MM.1S (cell line): ENCODE data around the gene C9.
"Not testable (repeated sequence)": the region's sequence is repeated elsewhere in the genome, so short reads cannot be mapped to it uniquely, and the experiment has no call there.

Source experiments
- DNase-seq: peaks from one replicate; pipeline ENCODE4 v3.0.0-alpha.2; 2015
- H2AFZ ChIP-seq: fragments of 300-600 bp; sonication (generic); 2 replicates; pipeline ENCODE4 v1.6.0; 2016; ENCODE audit warnings: antibody characterized with exemption, low read length
- H3F3A ChIP-seq: fragments of 300-600 bp; sonication (generic); 2 replicates; pipeline ENCODE4 v1.6.1; 2016; ENCODE audit warnings: mild to moderate bottlenecking, antibody characterized with exemption, low read length, moderate library complexity, mixed read lengths; ENCODE audit not compliant: insufficient read depth
- H3K27ac ChIP-seq: fragments of 300-600 bp; sonication (generic); 2 replicates; pipeline ENCODE4 v1.5.1; 2016; ENCODE audit warnings: mild to moderate bottlenecking, low read length
- H3K27me3 ChIP-seq: fragments of 300-600 bp; sonication (generic); replicated peaks from 2 replicates; pipeline ENCODE4 v1.6.0; 2016; ENCODE audit warnings: low read length; ENCODE audit not compliant: insufficient read depth
- H3K36me3 ChIP-seq: fragments of 300-600 bp; sonication (generic); replicated peaks from 2 replicates; pipeline ENCODE4 v1.6.1; 2016; ENCODE audit warnings: mild to moderate bottlenecking, low read length, mixed read lengths; ENCODE audit not compliant: insufficient read depth
- H3K4me1 ChIP-seq: fragments of 300-600 bp; sonication (generic); 2 replicates; pipeline ENCODE4 v1.6.1; 2016; ENCODE audit warnings: low read length, mixed read lengths
- H3K4me2 ChIP-seq: fragments of 300-600 bp; sonication (generic); 2 replicates; pipeline ENCODE4 v1.6.0; 2016; ENCODE audit warnings: low read depth, low read length
- H3K4me3 ChIP-seq: fragments of 300-600 bp; sonication (generic); 2 replicates; pipeline ENCODE4 v1.5.1; 2016; ENCODE audit warnings: low read length, mixed read lengths
- H3K79me2 ChIP-seq: fragments of 300-600 bp; sonication (generic); 2 replicates; pipeline ENCODE4 v1.6.1; 2016; ENCODE audit warnings: mixed run types, low read length, mixed read lengths
- H3K9ac ChIP-seq: fragments of 300-600 bp; sonication (generic); 2 replicates; pipeline ENCODE4 v1.6.1; 2016; ENCODE audit warnings: low read length, mixed read lengths
- H3K9me2 ChIP-seq: fragments of 300-600 bp; sonication (generic); replicated peaks from 2 replicates; pipeline ENCODE4 v1.6.1; 2016; ENCODE audit warnings: mild to moderate bottlenecking, low read length, mixed read lengths; ENCODE audit not compliant: insufficient read depth
- H3K9me3 ChIP-seq: fragments of 300-600 bp; sonication (generic); replicated peaks from 2 replicates; pipeline ENCODE4 v1.6.1; 2016; ENCODE audit warnings: mild to moderate bottlenecking, low read length, mixed read lengths; ENCODE audit not compliant: insufficient read depth
- H4K20me1 ChIP-seq: fragments of 300-600 bp; sonication (generic); 2 replicates; pipeline ENCODE4 v1.6.1; 2016; ENCODE audit warnings: mild to moderate bottlenecking, low read length, moderate library complexity, mixed read lengths; ENCODE audit not compliant: insufficient read depth
- EZH2 ChIP-seq: fragments of 300-600 bp; sonication (generic); optimal IDR thresholded peaks from 2 replicates; pipeline ENCODE3; 2017; ENCODE audit warnings: low read depth, mild to moderate bottlenecking, antibody characterized with exemption, low read length, mixed read lengths
- EZH2phosphoT487 ChIP-seq: fragments of 300-600 bp; sonication (generic); IDR thresholded peaks from 2 replicates; pipeline ENCODE4 v1.6.1; 2018; ENCODE audit warnings: antibody characterized with exemption, low read length
- TF ChIP-seq, protein P1 (sequence below): fragments of 300-600 bp; sonication (generic); IDR thresholded peaks from 2 replicates; pipeline ENCODE4 v1.5.1; 2016; ENCODE audit warnings: antibody characterized with exemption, low read length, mixed read lengths

Gene C9

DNA sequence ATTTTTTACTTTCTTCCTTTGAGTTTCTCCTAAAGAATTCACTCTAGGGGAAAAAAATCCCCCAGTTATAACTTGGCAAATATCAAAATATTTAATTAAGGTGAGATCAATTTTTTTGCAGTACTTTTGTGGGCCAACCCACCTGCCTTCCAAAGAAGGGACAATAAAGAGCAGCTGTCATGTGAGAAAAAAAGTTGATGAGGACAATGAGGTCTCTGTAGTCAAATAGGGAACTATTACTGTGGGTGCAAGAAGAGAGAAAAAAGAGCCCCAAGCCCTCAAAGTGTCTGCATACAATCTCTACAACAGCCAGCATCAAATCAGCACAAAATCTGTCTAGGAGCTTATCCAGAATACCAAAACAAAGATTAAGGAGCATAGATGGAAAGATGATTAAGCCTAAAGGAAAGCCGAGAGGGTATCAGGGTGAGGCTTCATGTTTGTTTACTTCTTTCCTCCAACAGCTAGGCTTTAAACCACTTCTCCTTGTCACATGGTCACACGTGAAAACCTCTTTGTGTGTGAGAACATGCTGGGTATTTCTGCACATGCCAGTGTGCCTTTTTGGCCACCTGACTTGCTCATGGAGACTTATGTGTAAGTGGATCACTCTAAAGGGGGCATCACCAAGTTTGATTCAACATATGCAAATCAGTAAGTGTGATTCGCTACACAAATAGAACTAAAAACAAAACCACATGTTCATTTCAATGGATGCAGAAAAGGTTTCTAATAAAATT, 125.8 kb downstream of the C9 start:
- no peaks in the 10 kb centered on the region for H3K27me3 ChIP-seq
- TF ChIP-seq EZH2phosphoT487 (no peak), EZH2 (no peak)
- TF ChIP-seq, protein P1, sequence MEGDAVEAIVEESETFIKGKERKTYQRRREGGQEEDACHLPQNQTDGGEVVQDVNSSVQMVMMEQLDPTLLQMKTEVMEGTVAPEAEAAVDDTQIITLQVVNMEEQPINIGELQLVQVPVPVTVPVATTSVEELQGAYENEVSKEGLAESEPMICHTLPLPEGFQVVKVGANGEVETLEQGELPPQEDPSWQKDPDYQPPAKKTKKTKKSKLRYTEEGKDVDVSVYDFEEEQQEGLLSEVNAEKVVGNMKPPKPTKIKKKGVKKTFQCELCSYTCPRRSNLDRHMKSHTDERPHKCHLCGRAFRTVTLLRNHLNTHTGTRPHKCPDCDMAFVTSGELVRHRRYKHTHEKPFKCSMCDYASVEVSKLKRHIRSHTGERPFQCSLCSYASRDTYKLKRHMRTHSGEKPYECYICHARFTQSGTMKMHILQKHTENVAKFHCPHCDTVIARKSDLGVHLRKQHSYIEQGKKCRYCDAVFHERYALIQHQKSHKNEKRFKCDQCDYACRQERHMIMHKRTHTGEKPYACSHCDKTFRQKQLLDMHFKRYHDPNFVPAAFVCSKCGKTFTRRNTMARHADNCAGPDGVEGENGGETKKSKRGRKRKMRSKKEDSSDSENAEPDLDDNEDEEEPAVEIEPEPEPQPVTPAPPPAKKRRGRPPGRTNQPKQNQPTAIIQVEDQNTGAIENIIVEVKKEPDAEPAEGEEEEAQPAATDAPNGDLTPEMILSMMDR = no peak
- no peaks in the 10 kb centered on the region for H4K20me1 ChIP-seq
- no peak overlapping the region for H3K27ac ChIP-seq
- no peaks in the 10 kb centered on the region for H3K4me1 ChIP-seq
- no peak overlapping the region for H3K4me3 ChIP-seq
- H3K9ac ChIP-seq = no peak overlapping the region
- no peak for DNase-seq
- H3K79me2 ChIP-seq = no peaks in the 10 kb centered on the region
- no peaks in the 10 kb centered on the region for H3K9me3 ChIP-seq
- no peaks in the 10 kb centered on the region for H3K9me2 ChIP-seq
- H3K4me2 ChIP-seq = no peak overlapping the region
- H3K36me3 ChIP-seq = no peaks in the 10 kb centered on the region
- no peak overlapping the region for H2AFZ ChIP-seq
- no peaks in the 10 kb centered on the region for H3F3A ChIP-seq

DNA sequence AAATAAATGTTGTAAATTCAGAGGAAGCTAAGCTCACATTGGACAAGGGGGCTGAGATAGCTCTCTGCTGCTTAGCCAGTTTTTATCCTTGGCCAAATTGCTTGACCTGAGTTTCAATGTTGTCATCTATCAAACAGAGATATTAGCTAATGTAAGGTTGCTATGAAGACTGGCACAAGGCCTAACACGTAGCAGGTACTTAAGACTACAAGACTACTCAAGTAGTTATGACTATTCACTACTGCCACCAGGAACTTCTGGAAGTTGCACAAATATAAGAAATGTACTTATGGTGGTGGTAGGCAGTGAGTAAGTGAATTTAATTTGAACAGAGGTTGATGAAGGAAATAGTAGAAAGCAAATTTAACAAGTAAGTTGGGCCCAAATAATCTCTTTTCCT, 127.6 kb downstream of the C9 start:
- Histone ChIP-seq H3F3A (peaks cover 6% of the 10 kb centered on the region), H3K27ac (no peak overlapping the region), H3K4me2 (no peak overlapping the region), H3K27me3 (no peaks in the 10 kb centered on the region), H3K9ac (no peak overlapping the region), H3K36me3 (no peaks in the 10 kb centered on the region), H4K20me1 (no peaks in the 10 kb centered on the region), H3K4me1 (peaks cover 5% of the 10 kb centered on the region), H3K9me2 (no peaks in the 10 kb centered on the region), H3K9me3 (no peaks in the 10 kb centered on the region), H3K79me2 (no peaks in the 10 kb centered on the region), H2AFZ (no peak overlapping the region), H3K4me3 (no peak overlapping the region)
- DNase-seq = no peak
- TF ChIP-seq, protein P1 = no peak
- TF ChIP-seq EZH2phosphoT487 (no peak), EZH2 (no peak)

DNA sequence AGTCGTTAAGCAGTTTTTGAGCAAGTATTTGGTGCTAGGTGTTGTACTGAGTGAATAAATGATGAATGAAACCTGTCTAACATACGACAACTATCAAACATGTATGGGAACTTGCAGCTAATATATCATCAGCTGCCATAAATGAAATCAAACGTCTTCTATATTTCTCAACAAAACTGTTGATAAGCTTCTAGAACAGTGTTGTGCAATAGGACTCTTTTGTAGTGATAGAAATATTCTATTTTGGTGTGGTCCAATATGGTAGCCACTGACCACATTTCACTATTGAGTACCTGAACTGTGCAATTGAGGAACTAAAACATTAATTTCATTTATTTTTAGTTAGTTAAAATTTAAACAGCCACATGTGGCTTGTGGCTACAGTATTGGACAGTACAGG, 128.6 kb downstream of the C9 start:
- H3K79me2 ChIP-seq = no peaks in the 10 kb centered on the region
- no peak overlapping the region for H2AFZ ChIP-seq
- peaks cover 16% of the 10 kb centered on the region for H3K4me1 ChIP-seq
- H3K9me2 ChIP-seq = no peaks in the 10 kb centered on the region
- no peaks in the 10 kb centered on the region for H3K36me3 ChIP-seq
- TF ChIP-seq EZH2phosphoT487 (no peak), EZH2 (no peak)
- TF ChIP-seq, protein P1 = no peak
- H3K9me3 ChIP-seq = no peaks in the 10 kb centered on the region
- H4K20me1 ChIP-seq = no peaks in the 10 kb centered on the region
- no peak overlapping the region for H3K4me2 ChIP-seq
- no peak overlapping the region for H3K9ac ChIP-seq
- H3K27ac ChIP-seq = no peak overlapping the region
- H3K4me3 ChIP-seq = no peak overlapping the region
- no peak for DNase-seq
- H3F3A ChIP-seq = peaks cover 11% of the 10 kb centered on the region
- no peaks in the 10 kb centered on the region for H3K27me3 ChIP-seq

DNA sequence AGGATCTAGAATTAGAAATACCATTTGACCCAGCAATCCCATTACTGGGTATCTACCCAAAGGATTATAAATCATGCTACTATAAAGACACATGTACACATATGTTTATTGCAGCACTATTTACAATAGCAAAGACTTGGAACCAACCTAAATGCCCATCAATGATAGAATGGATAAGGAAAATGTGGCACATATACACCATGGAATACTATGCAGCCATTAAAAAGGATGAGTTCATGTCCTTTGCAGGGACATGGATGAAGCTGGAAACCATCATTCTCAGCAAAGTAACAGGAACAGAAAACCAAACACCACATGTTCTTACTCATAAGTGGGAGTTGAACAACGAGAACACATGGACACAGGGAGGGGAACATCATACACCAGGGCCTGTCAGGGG, 129.8 kb downstream of the C9 start:
- not testable (repeated sequence) for H3K4me3 ChIP-seq, H3K9me2 ChIP-seq, H3K27ac ChIP-seq, H4K20me1 ChIP-seq, H3K9ac ChIP-seq, H2AFZ ChIP-seq, H3K9me3 ChIP-seq, H3K36me3 ChIP-seq, H3K4me2 ChIP-seq, H3K27me3 ChIP-seq, DNase-seq, H3K79me2 ChIP-seq
- Histone ChIP-seq H3K4me1 (peaks cover 23% of the 10 kb centered on the region), H3F3A (peaks cover 11% of the 10 kb centered on the region)
